ENCODE data around the gene HRG.
"Not testable (repeated sequence)": the region's sequence is repeated elsewhere in the genome, so short reads cannot be mapped to it uniquely, and the experiment has no call there.

Gene HRG

GRCh38 chr3:186686475-186686874 lies 20.7 kb downstream of the HRG start:
- not testable (repeated sequence) for DNase-seq

GRCh38 chr3:186687120-186687651 lies 21.4 kb downstream of the HRG start:
- no peak for DNase-seq

- DNase-seq, result not testable (repeated sequence)
Measured at GRCh38 chr3:186690304-186690703, 24.5 kb downstream of the HRG start.

GRCh38 chr3:186691676-186692075 lies 25.9 kb downstream of the HRG start:
- DNase-seq, result no peak

- DNase-seq, result no peak
Measured at GRCh38 chr3:186693843-186694242, 28.0 kb downstream of the HRG start.

GRCh38 chr3:186694288-186695032 lies 28.6 kb downstream of the HRG start:
- DNase-seq, result no peak

- DNase-seq, result no peak
Measured at GRCh38 chr3:186696522-186696921, 30.7 kb downstream of the HRG start.

- DNase-seq, result no peak
Measured at GRCh38 chr3:186697510-186697909, 31.7 kb downstream of the HRG start.

GRCh38 chr3:186700267-186700666 lies 34.5 kb downstream of the HRG start:
- DNase-seq, result no peak

GRCh38 chr3:186702451-186702850 lies 36.6 kb downstream of the HRG start:
- DNase-seq, result not testable (repeated sequence)

- DNase-seq, result no peak
Measured at GRCh38 chr3:186705882-186706780, 40.3 kb downstream of the HRG start.

GRCh38 chr3:186708983-186709679 lies 43.3 kb downstream of the HRG start:
- no peak for DNase-seq

- not testable (repeated sequence) for DNase-seq
Measured at GRCh38 chr3:186710694-186711093, 44.9 kb downstream of the HRG start.

- DNase-seq, result no peak
Measured at GRCh38 chr3:186713499-186713898, 47.7 kb downstream of the HRG start.

- no peak for DNase-seq
Measured at GRCh38 chr3:186717039-186717457, 51.2 kb downstream of the HRG start, which contains the start of gene KNG1. KNG1 (plus strand) TSS chr3:186717359; CDS start chr3:186717543, 184 bp downstream.

GRCh38 chr3:186719945-186720739 lies 54.3 kb downstream of the HRG start:
- no peak for DNase-seq

GRCh38 chr3:186722457-186722856 lies 56.6 kb downstream of the HRG start:
- DNase-seq, result no peak

GRCh38 chr3:186724911-186725310 lies 59.1 kb downstream of the HRG start:
- DNase-seq, result no peak

All from CD4-positive, alpha-beta T cell treated with Interleukin-17A for 4 hours (primary cell).